Smooth muscle cell (in vitro differentiated cells): ENCODE measurements around the gene ROR1. TPM values are rescaled to one million over a fixed set of nuclear protein-coding genes. Genes with fewer than 3 reads are reported as not detected.

Experiments
- DNase-seq: peaks from one replicate; lab custom pipeline; 2025; ENCODE audit not compliant: unreplicated experiment; lab: John Stamatoyannopoulos, UW
- H2AFZ ChIP-seq: fragments of 200-600 bp; sonication (generic); 2 replicates; pipeline ENCODE4 v1.6.0; 2016; ENCODE audit warnings: antibody characterized with exemption, low read depth, mild to moderate bottlenecking
- H3F3A ChIP-seq: fragments of 200-600 bp; sonication (generic); 2 replicates; pipeline ENCODE4 v1.6.0; 2017; ENCODE audit warnings: antibody characterized with exemption, low read depth
- H3K27ac ChIP-seq: fragments of 200-600 bp; sonication (generic); 2 replicates; pipeline ENCODE4 v1.5.1; 2016; ENCODE audit warnings: low read depth, mild to moderate bottlenecking
- H3K27me3 ChIP-seq: fragments of 200-600 bp; sonication (generic); 2 replicates; pipeline ENCODE4 v1.6.1; 2016; ENCODE audit warnings: low read depth, mild to moderate bottlenecking
- H3K36me3 ChIP-seq: fragments of 200-600 bp; sonication (generic); 2 replicates; pipeline ENCODE4 v1.5.1; 2016; ENCODE audit warnings: low read depth
- H3K4me1 ChIP-seq: fragments of 200-600 bp; sonication (generic); 2 replicates; pipeline ENCODE4 v1.5.1; 2016; ENCODE audit warnings: low read depth
- H3K4me2 ChIP-seq: fragments of 200-600 bp; sonication (generic); 2 replicates; pipeline ENCODE4 v1.6.0; 2016; ENCODE audit warnings: mild to moderate bottlenecking
- H3K4me3 ChIP-seq: fragments of 200-600 bp; sonication (generic); 2 replicates; pipeline ENCODE4 v1.5.1; 2016; ENCODE audit warnings: mild to moderate bottlenecking
- H3K79me2 ChIP-seq: fragments of 200-600 bp; sonication (generic); 2 replicates; pipeline ENCODE4 v1.6.0; 2016; ENCODE audit warnings: low read depth, mild to moderate bottlenecking
- H3K9ac ChIP-seq: fragments of 200-600 bp; sonication (generic); 2 replicates; pipeline ENCODE4 v1.6.0; 2016; ENCODE audit warnings: low read depth
- H3K9me3 ChIP-seq: fragments of 200-600 bp; sonication (generic); replicated peaks from 2 replicates; pipeline ENCODE4 v1.5.1; 2016; ENCODE audit warnings: low read depth
- H4K20me1 ChIP-seq: fragments of 200-600 bp; sonication (generic); 2 replicates; pipeline ENCODE4 v1.6.0; 2016; ENCODE audit warnings: low read depth
- CTCF ChIP-seq: fragments of 200-600 bp; sonication (generic); IDR thresholded peaks from 2 replicates; pipeline ENCODE4 v1.5.1; 2017; ENCODE audit warnings: borderline replicate concordance, mild to moderate bottlenecking, antibody characterized with exemption; ENCODE audit not compliant: insufficient read depth, poor library complexity, severe bottlenecking
- WGBS: methylation state at CpG from one replicate; pipeline ENCODE4 v1.1.7; 2016; ENCODE audit warnings: low lambda C conversion rate; 5-methylcytosine and 5-hydroxymethylcytosine counted together
- polyA plus RNA-seq: library from polyadenylated mRNA; unstranded; fragments of >200 nt; fragmentation: Nextera tagmentation; extraction: Ambion mirVana; gene quantifications from 2 replicates; pipeline ENCODE4 v1.2.1, GENCODE V29; 2016
- total RNA-seq: library from RNA; depleted of rRNA; stranded (reverse); fragments of >200 nt; gene quantifications from 2 replicates; pipeline ENCODE4 v1.2.3, GENCODE V29; 2014

Gene ROR1
- total and polyA plus RNA-seq, 2 experiments from 2014 or later, result 3.3 to 7.2 TPM

- Histone ChIP-seq H3K79me2 (no peaks in the 10 kb centered on the region), H3K9me3 (no peaks in the 10 kb centered on the region), H2AFZ (no peak overlapping the region), H3K4me2 (no peak overlapping the region), H3K4me1 (peaks cover 12% of the 10 kb centered on the region), H3K27me3 (no peaks in the 10 kb centered on the region), H3K4me3 (no peak overlapping the region), H3K27ac (no peak overlapping the region), H3K9ac (no peak overlapping the region), H3K36me3 (no peaks in the 10 kb centered on the region), H4K20me1 (no peaks in the 10 kb centered on the region), H3F3A (no peaks in the 10 kb centered on the region)
- TF ChIP-seq CTCF, result peak; percentile 48
- DNase-seq, result no peak
- WGBS, result 76% methylated on average over 1 of the region's 1 CpG
These were observed 390.2 kb downstream of the ROR1 start for GRCh38 chr1:64163970-64164369.

- no peak overlapping the region for H3K4me2 ChIP-seq
- H3K4me3 ChIP-seq, result no peak overlapping the region
- no peak for DNase-seq
- TF ChIP-seq CTCF, result no peak
- H3K36me3 ChIP-seq, result no peaks in the 10 kb centered on the region
- H3K4me1 ChIP-seq, result peaks cover 4% of the 10 kb centered on the region
- H3K9me3 ChIP-seq, result no peaks in the 10 kb centered on the region
- H4K20me1 ChIP-seq, result no peaks in the 10 kb centered on the region
- no peak overlapping the region for H3K9ac ChIP-seq
- H2AFZ ChIP-seq, result no peak overlapping the region
- 96% methylated on average over 3 of the region's 3 CpGs for WGBS
- no peaks in the 10 kb centered on the region for H3F3A ChIP-seq
- no peaks in the 10 kb centered on the region for H3K79me2 ChIP-seq
- no peak overlapping the region for H3K27ac ChIP-seq
- H3K27me3 ChIP-seq, result no peaks in the 10 kb centered on the region
These were observed 392.8 kb downstream of the ROR1 start for GRCh38 chr1:64166629-64167028.

GRCh38 chr1:64167176-64167575, 393.4 kb downstream of the ROR1 start:
- no peaks in the 10 kb centered on the region for H4K20me1 ChIP-seq
- H3K27me3 ChIP-seq, result no peaks in the 10 kb centered on the region
- no peak overlapping the region for H3K4me3 ChIP-seq
- no peaks in the 10 kb centered on the region for H3K9me3 ChIP-seq
- DNase-seq, result no peak
- no peak for TF ChIP-seq CTCF
- H3K36me3 ChIP-seq, result no peaks in the 10 kb centered on the region
- H3F3A ChIP-seq, result no peaks in the 10 kb centered on the region
- H3K4me2 ChIP-seq, result no peak overlapping the region
- no peak overlapping the region for H3K9ac ChIP-seq
- no peaks in the 10 kb centered on the region for H3K4me1 ChIP-seq
- WGBS, result 64% methylated on average over 2 of the region's 2 CpGs
- no peak overlapping the region for H3K27ac ChIP-seq
- H2AFZ ChIP-seq, result no peak overlapping the region
- no peaks in the 10 kb centered on the region for H3K79me2 ChIP-seq

- WGBS, result 89% methylated on average over 1 of the region's 1 CpG
- Histone ChIP-seq H3K9ac (no peak overlapping the region), H3F3A (no peaks in the 10 kb centered on the region), H3K4me1 (no peaks in the 10 kb centered on the region), H2AFZ (no peak overlapping the region), H3K36me3 (no peaks in the 10 kb centered on the region), H3K4me2 (peak overlapping the region; percentile 72), H3K9me3 (no peaks in the 10 kb centered on the region), H4K20me1 (no peaks in the 10 kb centered on the region), H3K27ac (peak overlapping the region; percentile 76), H3K79me2 (no peaks in the 10 kb centered on the region), H3K27me3 (no peaks in the 10 kb centered on the region), H3K4me3 (no peak overlapping the region)
- TF ChIP-seq CTCF, result no peak
- no peak for DNase-seq
These were observed 397.4 kb downstream of the ROR1 start for GRCh38 chr1:64171246-64171645.
